Right hindlimb (tissue), 1 donor: ENCODE measurements around the gene CAMSAP3.

Source experiments
- DNase-seq: peaks from one replicate; pipeline ENCODE4 v3.0.0-alpha.2; 2018

Gene CAMSAP3

GRCh38 chr19:7657131-7657751 lies 61.6 kb downstream of the CAMSAP3 start:
- DNase-seq, result no peak

GRCh38 chr19:7658219-7658686 lies 62.6 kb downstream of the CAMSAP3 start:
- DNase-seq, result no peak

GRCh38 chr19:7661744-7662538 lies 66.3 kb downstream of the CAMSAP3 start:
- DNase-seq, result no peak

- no peak for DNase-seq
Observed at GRCh38 chr19:7662657-7663056, 67.0 kb downstream of the CAMSAP3 start.

GRCh38 chr19:7663706-7664105 lies 68.0 kb downstream of the CAMSAP3 start:
- DNase-seq, result no peak

DNA sequence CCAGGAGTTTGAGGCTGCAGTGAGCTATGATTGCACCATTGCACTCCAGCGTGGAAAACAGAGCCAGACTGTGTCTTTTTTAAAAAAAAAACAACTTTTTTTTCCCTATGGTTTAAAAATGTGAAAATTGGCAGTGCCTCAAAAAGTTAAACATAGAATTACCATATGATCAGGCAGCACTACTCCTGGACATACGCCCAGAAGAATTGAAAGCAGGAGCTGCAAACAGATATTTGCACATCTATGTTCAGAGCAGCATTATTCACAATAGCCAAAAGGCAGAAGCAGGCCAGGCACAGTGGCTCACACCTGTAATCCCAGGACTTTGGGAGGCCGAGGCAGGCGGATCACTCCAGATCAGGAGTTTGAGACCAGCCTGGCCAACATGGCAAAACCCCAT lies 69.4 kb downstream of the CAMSAP3 start:
- DNase-seq, result peak; percentile 60
